Measurements from ENCODE around the gene NPAS3. TPM values are rescaled to one million over a fixed set of nuclear protein-coding genes. Genes with fewer than 3 reads are reported as not detected.

The NPAS3 gene
- total and polyA plus RNA-seq, 2 donors (not counting 1 experiment from before 2014, with no cell fraction given), result 0.10 to 0.50 TPM

GRCh38 chr14:33696165-33696564, 757.5 kb downstream of the NPAS3 start:
- no peaks in the 10 kb centered on the region for H3K79me2 ChIP-seq (ENCODE audit: control insufficient read depth, insufficient read depth, low read length)
- no peak overlapping the region for H3K4me2 ChIP-seq (ENCODE audit: extremely low read depth, insufficient read depth, low read length)
- H3K4me3 ChIP-seq (replicated peaks in 1 of 4; ENCODE audit: control extremely low read depth in 1 of 4, insufficient read depth in 1 of 4, low read depth in 3 of 4, low read length in 4 of 4), result no peak overlapping the region
- H2AFZ ChIP-seq (ENCODE audit: low read length), result no peak overlapping the region
- no peaks in the 10 kb centered on the region for H3K4me1 ChIP-seq (ENCODE audit: control insufficient read depth, extremely low read depth, insufficient read depth, low read length)
- no peak for TF ChIP-seq EZH2 (IDR thresholded peaks at IDR 0.05; ENCODE audit: low read length, missing control alignments)
- no peak for TF ChIP-seq CTCF (conservative IDR thresholded peaks at IDR 0.05 in 1 of 2, IDR thresholded peaks at IDR 0.05 in 1 of 2; ENCODE audit: low read depth in 1 of 2, low read length in 2 of 2)
- no peaks in the 10 kb centered on the region for H4K20me1 ChIP-seq (ENCODE audit: control insufficient read depth, extremely low read depth, insufficient read depth, low read length)
- H3K9ac ChIP-seq (ENCODE audit: insufficient read depth, low read length), result no peak overlapping the region
- DNase-seq (ENCODE audit: low read depth in 2 of 2), result no peak
- no peaks in the 10 kb centered on the region for H3K27me3 ChIP-seq (ENCODE audit: control insufficient read depth, insufficient read depth, low read length)
- H3K36me3 ChIP-seq (ENCODE audit: control insufficient read depth, insufficient read depth, low read length), result no peaks in the 10 kb centered on the region
- no peaks in the 10 kb centered on the region for H3K9me3 ChIP-seq (ENCODE audit: control insufficient read depth, insufficient read depth, low read depth, low read length)
- H3K27ac ChIP-seq (ENCODE audit: insufficient read depth, low read length), result no peak overlapping the region

- no peak overlapping the region for H2AFZ ChIP-seq (ENCODE audit: low read length)
- no peak for DNase-seq (ENCODE audit: low read depth in 2 of 2)
Measured at GRCh38 chr14:33699300-33699983, 760.8 kb downstream of the NPAS3 start.

GRCh38 chr14:33700052-33700451, 761.4 kb downstream of the NPAS3 start:
- no peak overlapping the region for H3K27ac ChIP-seq (ENCODE audit: insufficient read depth, low read length)
- no peaks in the 10 kb centered on the region for H4K20me1 ChIP-seq (ENCODE audit: control insufficient read depth, extremely low read depth, insufficient read depth, low read length)
- no peak overlapping the region for H3K9ac ChIP-seq (ENCODE audit: insufficient read depth, low read length)
- no peak overlapping the region for H2AFZ ChIP-seq (ENCODE audit: low read length)
- no peaks in the 10 kb centered on the region for H3K79me2 ChIP-seq (ENCODE audit: control insufficient read depth, insufficient read depth, low read length)
- no peak overlapping the region for H3K4me3 ChIP-seq (replicated peaks in 1 of 4; ENCODE audit: control extremely low read depth in 1 of 4, insufficient read depth in 1 of 4, low read depth in 3 of 4, low read length in 4 of 4)
- no peak overlapping the region for H3K4me2 ChIP-seq (ENCODE audit: extremely low read depth, insufficient read depth, low read length)
- H3K36me3 ChIP-seq (ENCODE audit: control insufficient read depth, insufficient read depth, low read length), result no peaks in the 10 kb centered on the region
- no peaks in the 10 kb centered on the region for H3K27me3 ChIP-seq (ENCODE audit: control insufficient read depth, insufficient read depth, low read length)
- DNase-seq (ENCODE audit: low read depth in 2 of 2), result no peak
- no peaks in the 10 kb centered on the region for H3K9me3 ChIP-seq (ENCODE audit: control insufficient read depth, insufficient read depth, low read depth, low read length)
- H3K4me1 ChIP-seq (ENCODE audit: control insufficient read depth, extremely low read depth, insufficient read depth, low read length), result no peaks in the 10 kb centered on the region
- TF ChIP-seq CTCF (conservative IDR thresholded peaks at IDR 0.05 in 1 of 2, IDR thresholded peaks at IDR 0.05 in 1 of 2; ENCODE audit: low read depth in 1 of 2, low read length in 2 of 2), result no peak

More at GRCh38 chr14:33699300-33699983, 760.8 kb downstream of the NPAS3 start:
- Histone ChIP-seq H3K4me2 (ENCODE audit: extremely low read depth, insufficient read depth, low read length) (no peak overlapping the region), H3K4me1 (ENCODE audit: control insufficient read depth, extremely low read depth, insufficient read depth, low read length) (no peaks in the 10 kb centered on the region), H3K4me3 (replicated peaks in 1 of 4; ENCODE audit: control extremely low read depth in 1 of 4, insufficient read depth in 1 of 4, low read depth in 3 of 4, low read length in 4 of 4) (no peak overlapping the region), H4K20me1 (ENCODE audit: control insufficient read depth, extremely low read depth, insufficient read depth, low read length) (no peaks in the 10 kb centered on the region), H3K27ac (ENCODE audit: insufficient read depth, low read length) (no peak overlapping the region), H3K27me3 (ENCODE audit: control insufficient read depth, insufficient read depth, low read length) (no peaks in the 10 kb centered on the region), H3K9me3 (ENCODE audit: control insufficient read depth, insufficient read depth, low read depth, low read length) (no peaks in the 10 kb centered on the region), H3K36me3 (ENCODE audit: control insufficient read depth, insufficient read depth, low read length) (no peaks in the 10 kb centered on the region), H3K9ac (ENCODE audit: insufficient read depth, low read length) (no peak overlapping the region), H3K79me2 (ENCODE audit: control insufficient read depth, insufficient read depth, low read length) (no peaks in the 10 kb centered on the region)
- no peak for TF ChIP-seq CTCF (conservative IDR thresholded peaks at IDR 0.05 in 1 of 2, IDR thresholded peaks at IDR 0.05 in 1 of 2; ENCODE audit: low read depth in 1 of 2, low read length in 2 of 2)
- TF ChIP-seq EZH2 (IDR thresholded peaks at IDR 0.05; ENCODE audit: low read length, missing control alignments), result no peak
